DMS53 treated with DMSO at 0.1 percent for 48 hours (cell line): ENCODE measurements around the gene THEMIS.
"Not testable (repeated sequence)": the region's sequence is repeated elsewhere in the genome, so short reads cannot be mapped to it uniquely, and the experiment has no call there.

Experiments
- DNase-seq: peaks from one replicate; lab custom pipeline; 2025; ENCODE audit not compliant: unreplicated experiment; lab: John Stamatoyannopoulos, UW

Gene THEMIS

DNA sequence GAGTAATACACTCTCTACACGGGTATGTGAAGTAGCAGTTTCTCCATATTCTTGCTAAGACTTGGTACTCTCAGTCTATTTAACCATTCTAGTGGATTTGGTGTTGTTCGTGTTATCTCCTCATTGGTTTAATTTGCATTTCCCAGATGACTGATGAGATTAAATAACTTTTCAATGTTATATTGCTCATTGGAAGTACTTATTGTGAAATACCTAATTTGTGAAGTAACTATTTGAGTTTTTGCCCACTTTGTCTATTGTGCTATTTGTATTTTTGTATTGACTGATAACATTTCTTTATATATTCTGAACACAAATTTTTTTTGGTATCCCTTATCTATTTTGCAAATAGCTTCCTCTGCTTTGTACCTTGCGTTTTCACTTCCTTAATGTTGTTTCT lies 167.9 kb downstream of the THEMIS start:
- no peak for DNase-seq

DNA sequence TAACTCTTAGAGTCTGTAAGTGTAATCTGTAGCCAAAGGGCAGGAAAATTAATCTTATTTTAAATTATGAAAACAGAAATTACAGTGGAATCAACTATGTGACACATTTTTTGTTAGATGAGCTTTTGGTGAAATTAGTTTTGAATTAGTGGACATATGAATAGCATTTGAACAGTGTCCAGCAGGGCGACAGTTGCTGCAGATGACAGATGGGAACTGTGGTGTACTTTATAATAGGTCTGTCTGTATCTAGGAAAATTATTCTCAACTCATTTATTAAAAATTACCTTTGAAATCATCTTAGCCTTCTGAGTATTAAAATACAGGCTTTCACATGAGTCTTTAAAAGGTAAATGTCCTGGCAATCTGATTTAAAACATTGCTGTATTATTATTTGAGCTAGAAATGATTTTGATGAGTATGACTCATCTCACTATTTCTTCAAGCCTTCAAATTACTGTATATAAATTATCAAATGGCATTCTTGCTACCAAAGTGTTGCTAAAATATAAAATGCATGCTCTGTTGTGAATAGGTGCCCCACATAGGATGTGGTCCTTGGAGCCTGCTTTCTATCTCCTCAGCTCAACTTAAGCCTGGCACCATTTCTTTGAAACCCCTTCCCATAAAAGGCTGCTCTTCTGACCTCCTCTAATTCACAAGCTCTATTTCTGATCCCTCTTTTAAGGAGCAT lies 173.5 kb downstream of the THEMIS start:
- no peak for DNase-seq

DNA sequence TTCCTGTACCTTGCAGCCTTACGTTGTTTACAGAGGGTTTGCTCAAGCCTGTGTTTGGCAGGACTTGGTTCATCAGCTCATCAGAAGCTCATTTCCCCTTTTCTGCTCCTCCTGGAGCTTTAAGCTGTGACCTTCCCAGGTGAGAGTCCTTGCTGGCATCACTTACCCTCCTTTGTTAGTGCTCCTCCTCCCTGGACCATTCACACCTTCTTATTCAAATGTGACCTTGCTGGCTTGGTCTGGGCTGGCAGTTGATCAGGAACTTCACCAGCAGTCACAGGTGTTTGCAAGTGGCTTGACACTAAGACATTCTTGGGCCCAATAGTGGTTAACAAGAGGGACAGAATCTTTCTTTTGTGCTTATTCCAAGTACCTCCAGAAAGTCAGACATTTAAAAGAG lies 175.0 kb downstream of the THEMIS start:
- no peak for DNase-seq

DNA sequence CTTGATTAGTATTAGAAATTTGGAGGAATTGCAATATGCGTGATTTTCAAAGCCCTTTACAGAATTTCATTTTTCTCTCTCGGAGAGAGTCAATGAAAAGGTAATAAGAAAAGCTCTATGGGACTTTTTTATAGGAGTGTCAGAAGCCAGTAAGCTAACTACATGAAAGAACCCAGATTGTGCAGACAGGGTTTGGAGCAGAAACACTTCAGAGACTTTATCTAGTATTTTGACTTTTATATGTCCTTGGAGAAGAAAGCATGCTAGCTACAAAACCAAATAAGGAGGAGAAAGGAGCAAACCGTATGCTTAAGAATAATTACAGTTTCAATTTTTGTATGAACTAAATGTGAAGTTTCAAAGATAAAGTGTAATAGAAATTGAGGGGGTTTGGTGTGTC lies 182.2 kb downstream of the THEMIS start:
- DNase-seq: no peak

DNA sequence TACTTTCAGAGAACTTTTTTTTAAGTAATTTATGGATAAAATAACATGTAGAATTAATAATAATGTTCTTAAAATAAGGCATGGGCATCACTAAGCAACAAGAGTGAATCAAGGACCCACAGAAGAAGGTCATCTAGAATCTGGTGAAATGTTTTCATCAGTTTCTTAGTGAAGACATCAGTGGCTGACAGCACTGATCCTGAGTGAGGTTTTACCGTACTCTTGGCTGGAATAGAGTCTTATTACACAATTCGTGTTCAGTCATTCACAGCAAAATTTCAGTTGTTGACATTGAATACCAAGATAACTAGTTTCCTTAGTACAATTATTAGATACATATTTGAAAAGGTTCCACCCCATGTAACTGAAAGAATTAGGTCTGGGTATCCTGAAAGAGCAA lies 183.5 kb downstream of the THEMIS start:
- DNase-seq: no peak

DNA sequence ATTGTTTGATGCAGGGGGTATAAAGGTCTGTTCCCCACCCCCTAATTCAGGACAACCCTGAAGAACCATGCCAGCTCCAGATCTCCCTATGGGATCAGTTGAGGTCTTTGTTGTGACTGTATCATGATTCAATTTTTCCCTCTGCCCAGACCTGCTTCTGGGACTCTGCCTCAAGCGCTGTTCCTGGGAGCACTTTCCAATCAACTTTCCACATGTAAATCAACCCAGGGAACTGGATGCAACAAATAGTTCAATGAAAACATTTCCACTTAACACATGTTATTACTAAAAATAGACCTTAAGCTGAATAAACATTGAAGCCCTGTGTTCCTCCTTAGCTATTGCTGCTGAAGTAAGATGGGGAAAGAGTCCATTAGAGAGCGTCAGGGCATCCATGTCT lies 184.4 kb downstream of the THEMIS start:
- DNase-seq: no peak

DNA sequence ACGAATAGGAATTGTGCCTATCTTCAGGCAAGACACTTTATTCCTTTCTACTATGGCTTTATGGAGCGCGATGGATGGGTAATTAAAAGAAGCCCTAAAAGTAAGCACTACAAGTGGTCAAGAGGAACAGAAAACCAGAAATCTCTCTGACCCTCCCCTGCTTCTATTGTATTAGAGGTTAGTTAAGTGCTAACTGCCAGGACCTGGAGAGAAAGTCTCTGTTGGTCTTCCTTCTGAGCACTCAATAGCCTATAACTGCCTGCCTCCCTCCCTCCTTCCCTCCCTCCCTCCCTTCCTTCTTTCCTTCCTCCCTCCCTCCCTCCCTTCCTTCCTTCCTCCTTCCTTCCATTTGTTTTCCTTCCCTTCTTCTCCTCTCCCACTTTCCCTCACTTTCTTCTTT lies 190.2 kb downstream of the THEMIS start:
- no peak for DNase-seq

DNA sequence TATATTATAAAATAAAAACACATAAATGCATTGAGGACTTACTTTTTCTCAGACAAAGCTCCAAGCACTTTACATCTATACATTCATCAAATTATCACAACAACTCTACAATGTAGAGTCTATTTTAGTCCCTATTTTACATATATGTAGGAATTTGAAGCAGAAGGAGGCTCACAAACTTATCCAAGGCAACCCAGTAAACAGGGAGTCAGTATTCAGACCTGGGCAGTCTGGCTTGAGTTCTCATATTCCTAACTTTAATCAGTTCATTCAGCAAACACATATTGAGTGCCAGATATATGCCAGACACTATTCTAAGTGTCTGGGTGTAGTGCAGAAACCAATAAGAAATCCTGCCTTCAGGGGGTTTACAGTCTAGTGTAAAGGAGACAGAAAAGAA lies 194.6 kb downstream of the THEMIS start:
- DNase-seq: no peak

DNA sequence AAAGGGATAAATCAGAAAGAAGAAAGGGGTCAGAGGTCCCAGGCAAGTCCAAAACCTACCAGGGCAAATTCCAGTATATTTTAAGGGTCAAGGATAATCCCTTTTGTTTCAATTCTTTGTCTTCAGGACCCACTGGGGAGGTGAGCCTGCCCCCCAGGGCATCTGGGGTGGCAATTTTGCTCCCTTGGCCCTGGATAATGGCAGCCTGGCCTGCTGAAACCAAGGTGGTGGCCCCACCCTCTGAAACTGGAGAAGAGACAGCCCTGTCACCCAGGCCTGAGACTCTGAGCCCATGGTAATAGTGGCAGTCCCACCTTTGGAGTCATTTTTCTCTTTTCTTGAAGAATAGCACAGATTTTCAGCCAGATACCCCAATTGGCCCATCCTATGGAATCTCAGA lies 205.8 kb downstream of the THEMIS start:
- no peak for DNase-seq

DNA sequence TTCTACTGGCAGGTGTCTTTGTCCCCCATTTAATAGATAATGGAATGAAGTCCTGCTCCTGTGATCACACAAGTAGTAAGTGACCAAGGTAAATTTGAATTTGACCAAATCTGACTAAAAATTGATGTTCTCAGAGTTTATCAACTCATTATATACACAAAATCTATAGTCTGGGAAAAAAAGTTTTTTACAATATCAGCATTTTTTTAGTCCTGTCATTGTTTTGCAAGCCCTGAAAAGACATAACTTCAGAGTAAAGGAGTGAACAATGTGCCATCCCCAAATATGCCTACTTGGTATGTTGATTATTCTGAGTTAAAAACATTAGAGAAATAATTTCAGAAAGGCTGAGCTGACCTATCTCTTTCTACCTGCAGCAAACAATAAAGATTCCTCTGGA lies 209.7 kb downstream of the THEMIS start:
- no peak for DNase-seq

DNA sequence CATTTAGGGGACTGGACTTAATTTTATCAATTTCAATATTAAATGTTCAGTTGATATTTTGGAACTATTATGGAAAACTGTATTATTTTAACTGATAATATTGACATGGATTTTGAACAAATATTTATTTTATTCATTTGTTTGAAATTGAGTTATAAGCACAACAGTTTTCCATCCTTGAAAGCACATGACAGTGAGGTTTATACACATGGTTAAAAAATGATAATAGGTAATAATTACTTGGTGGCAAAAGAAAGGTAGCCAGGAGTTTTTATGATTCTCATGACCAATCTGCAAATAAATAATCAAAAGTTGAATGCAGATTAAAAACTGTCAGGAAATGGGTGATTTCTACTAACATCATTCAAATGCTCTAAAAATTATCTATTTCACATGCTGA lies 210.3 kb downstream of the THEMIS start:
- DNase-seq: no peak

DNA sequence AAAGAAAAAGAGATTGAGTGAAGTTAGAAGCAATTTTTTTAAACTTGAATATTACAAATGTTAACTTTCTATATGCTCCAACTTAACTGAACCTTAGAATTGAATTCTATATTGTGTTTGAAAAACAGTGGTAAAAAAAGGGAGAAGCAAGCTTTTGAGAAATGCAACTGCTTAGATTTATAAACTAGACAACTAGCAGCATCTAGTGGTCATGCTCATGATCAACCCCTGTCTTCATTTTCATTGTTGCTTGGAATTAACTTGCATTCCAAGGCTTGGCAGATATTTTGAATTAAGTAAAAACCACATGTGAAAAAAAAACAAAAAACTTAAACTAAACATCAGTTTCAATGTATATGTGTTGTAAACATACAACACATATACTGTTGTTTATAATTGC lies 210.8 kb downstream of the THEMIS start:
- DNase-seq: peak; percentile 15

DNA sequence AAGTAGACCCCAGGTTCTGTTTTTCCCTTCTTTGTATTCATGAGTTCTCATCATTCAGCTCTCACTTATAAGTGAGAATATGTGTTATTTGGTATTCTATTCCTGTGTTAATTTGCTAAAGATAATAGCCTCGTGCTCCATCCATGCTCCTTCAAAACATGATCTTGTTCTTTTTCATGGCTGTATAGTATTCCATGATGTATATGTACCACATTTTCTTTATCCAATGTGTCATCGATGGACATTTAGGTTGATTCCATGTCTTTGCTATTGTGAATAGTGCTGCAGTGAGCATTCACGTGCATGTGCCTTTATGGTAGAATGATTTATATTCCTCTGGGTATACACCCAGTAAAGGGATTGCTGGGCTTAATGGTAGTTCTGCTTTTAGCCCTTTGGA lies 213.4 kb downstream of the THEMIS start:
- not testable (repeated sequence) for DNase-seq

DNA sequence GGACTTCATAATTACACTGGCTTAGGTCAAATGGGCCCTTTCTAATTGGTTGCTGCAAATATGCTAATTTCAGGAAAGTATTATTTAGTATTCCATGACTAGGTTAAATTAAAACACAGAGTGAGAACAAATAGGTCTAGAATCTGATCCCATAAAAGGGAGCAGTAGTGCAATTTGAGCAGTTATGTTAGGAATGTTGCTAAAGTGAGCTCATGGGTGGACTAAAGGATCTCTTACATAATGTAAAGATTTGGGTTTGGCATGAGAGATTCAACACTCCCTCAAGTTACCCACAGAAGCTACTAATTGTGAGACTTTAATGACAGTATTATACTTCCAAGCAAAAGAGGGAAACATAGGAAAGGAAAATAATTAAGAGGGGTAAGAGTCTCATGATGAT lies 214.8 kb downstream of the THEMIS start:
- no peak for DNase-seq

DNA sequence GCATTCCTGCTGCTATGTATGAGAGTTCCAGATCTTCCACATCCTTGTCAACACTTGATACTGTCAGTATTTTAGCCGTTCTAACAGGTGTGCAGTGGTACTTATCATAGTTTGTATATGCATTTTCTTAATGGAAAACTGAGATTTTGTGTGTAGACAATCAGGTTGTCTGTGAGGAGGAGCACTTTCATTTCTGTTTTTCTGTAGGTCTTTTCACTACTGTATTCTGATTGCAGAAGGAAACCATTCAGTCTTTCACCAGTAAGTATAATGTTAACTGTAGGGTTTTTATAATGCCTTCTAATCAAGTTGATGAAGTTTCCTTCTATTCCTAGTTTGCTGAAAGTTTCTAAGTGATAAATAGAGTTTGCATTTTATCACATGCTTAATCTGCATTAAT lies 216.4 kb downstream of the THEMIS start:
- no peak for DNase-seq
